Measurements from ENCODE around the gene GABPB1. TPM values are rescaled to one million over a fixed set of nuclear protein-coding genes. Genes with fewer than 3 reads are reported as not detected.

The GABPB1 gene
- total RNA-seq, 4 donors from 2014 or later: 16.9 to 20.2 (median 17.8) TPM

GRCh38 chr15:50340416-50340815 lies 14.6 kb downstream of the GABPB1 start:
- 94 to 100% methylated on average over 1 of the region's 1 CpG for WGBS, 2 donors
- intact Hi-C loops (cut with DNase I; ENCODE audit: low total_unique reads): no loop called here
- no peak overlapping the region for H3K4me3 ChIP-seq (ENCODE audit: low read depth, poor library complexity, severe bottlenecking)
- TF ChIP-seq CTCF (IDR thresholded peaks at IDR 0.05) (no peak), POLR2A (IDR thresholded peaks at IDR 0.05) (no peak)
- no peak for DNase-seq (ENCODE audit: low spot score in 2 of 2)

- 91 to 95% methylated on average over 1 of the region's 1 CpG for WGBS, 2 donors
- intact Hi-C loops (cut with DNase I; ENCODE audit: low total_unique reads): no loop called here
- DNase-seq (ENCODE audit: low spot score in 2 of 2): no peak
- TF ChIP-seq POLR2A (IDR thresholded peaks at IDR 0.05) (no peak), CTCF (IDR thresholded peaks at IDR 0.05) (no peak)
- H3K4me3 ChIP-seq (ENCODE audit: low read depth, poor library complexity, severe bottlenecking): no peak overlapping the region
Measured at GRCh38 chr15:50339717-50340116, 15.3 kb downstream of the GABPB1 start.

- H3K4me3 ChIP-seq (ENCODE audit: low read depth, poor library complexity, severe bottlenecking): no peak overlapping the region
- WGBS, 2 donors: 91 to 99% methylated on average over 4 of the region's 4 CpGs
- TF ChIP-seq POLR2A (IDR thresholded peaks at IDR 0.05) (no peak), CTCF (IDR thresholded peaks at IDR 0.05) (no peak)
- intact Hi-C loops (cut with DNase I; ENCODE audit: low total_unique reads): no loop called here
- DNase-seq (ENCODE audit: low spot score in 2 of 2): no peak
Measured at GRCh38 chr15:50335251-50335650, 19.7 kb downstream of the GABPB1 start.

DNA sequence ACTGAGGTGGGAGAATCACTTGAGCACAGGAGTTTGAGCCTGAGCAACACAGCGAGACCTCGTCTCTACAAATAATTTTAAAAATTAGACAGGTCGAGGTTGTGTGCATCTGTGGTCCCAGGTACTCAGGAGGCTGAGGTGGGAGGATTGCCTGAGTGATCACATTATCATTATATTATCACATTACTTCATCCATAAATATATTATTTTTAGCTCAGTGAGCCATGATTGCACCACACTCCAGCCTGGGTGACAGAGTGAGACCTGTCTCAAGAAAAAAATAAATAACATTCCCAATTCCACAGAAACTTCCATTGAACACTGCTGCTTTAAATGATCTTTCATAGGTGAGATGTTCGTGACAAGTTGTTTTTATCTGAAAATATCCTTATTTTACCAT lies 21.8 kb downstream of the GABPB1 start:
- DNase-seq (ENCODE audit: low spot score in 2 of 2): no peak
- no peak overlapping the region for H3K4me3 ChIP-seq (ENCODE audit: low read depth, poor library complexity, severe bottlenecking)
- WGBS, 2 donors: 95 to 97% methylated on average over 4 of the region's 4 CpGs
- intact Hi-C loops (cut with DNase I; ENCODE audit: low total_unique reads): no loop called here
- TF ChIP-seq POLR2A (IDR thresholded peaks at IDR 0.05) (no peak), CTCF (IDR thresholded peaks at IDR 0.05) (no peak)

GRCh38 chr15:50330921-50331320 lies 24.1 kb downstream of the GABPB1 start:
- intact Hi-C loops (cut with DNase I; ENCODE audit: low total_unique reads): no loop called here
- DNase-seq (ENCODE audit: low spot score in 2 of 2): no peak
- H3K4me3 ChIP-seq (ENCODE audit: low read depth, poor library complexity, severe bottlenecking): no peak overlapping the region
- TF ChIP-seq POLR2A (IDR thresholded peaks at IDR 0.05) (no peak), CTCF (IDR thresholded peaks at IDR 0.05) (no peak)
- WGBS, 2 donors: 96 to 100% methylated on average over 1 of the region's 1 CpG

- intact Hi-C loops (cut with DNase I; ENCODE audit: low total_unique reads): no loop called here
- H3K4me3 ChIP-seq (ENCODE audit: low read depth, poor library complexity, severe bottlenecking): no peak overlapping the region
- TF ChIP-seq CTCF (IDR thresholded peaks at IDR 0.05): no peak
- no peak for TF ChIP-seq POLR2A (IDR thresholded peaks at IDR 0.05)
- WGBS, 2 donors: 79 to 89% methylated on average over 3 of the region's 3 CpGs
- no peak for DNase-seq (ENCODE audit: low spot score in 2 of 2)
Measured at GRCh38 chr15:50328116-50328515, 26.9 kb downstream of the GABPB1 start.
